Stimulated activated naive B cell treated with anti-CD40 and anti-IgM and Interleukin-4, amounts not matched to agents 10 μg/mL and 1 μg/mL and 100 μg/mL, for 72 hours (primary cell): ENCODE results near the gene PLOD1.
"Not testable (repeated sequence)": the region's sequence is repeated elsewhere in the genome, so short reads cannot be mapped to it uniquely, and the experiment has no call there.

Experiments
- ATAC-seq, 2 donors: fragments of 150-1000 bp; cut with Tn5 transposase; replicated peaks; 2 replicates each; pipeline ENCODE4 v1.10.0; 2021; ENCODE audit warnings: moderate library complexity in 1 of 2
- DNase-seq: peaks from one replicate; pipeline ENCODE4 v3.0.0; 2021
- H3K27ac Mint-ChIP-seq: one replicate; pipeline ENCODE4 v1.8.0; 2022; ENCODE audit warnings: mild to moderate bottlenecking, mixed read lengths
- H3K27me3 Mint-ChIP-seq, 2 donors: one replicate each; pipeline ENCODE4 v1.8.0; 2022; ENCODE audit warnings: mixed read lengths in 2 of 2
- H3K36me3 Mint-ChIP-seq, 2 donors: one replicate each; pipeline ENCODE4 v1.8.0; 2022; ENCODE audit warnings: mixed read lengths in 2 of 2, mild to moderate bottlenecking in 1 of 2
- H3K4me1 Mint-ChIP-seq, 2 donors: one replicate each; pipeline ENCODE4 v1.8.0; 2022; ENCODE audit warnings: mixed read lengths in 2 of 2, mild to moderate bottlenecking in 1 of 2
- H3K4me3 Mint-ChIP-seq, 2 donors: one replicate each; pipeline ENCODE4 v1.8.0; 2022; ENCODE audit warnings: mild to moderate bottlenecking in 2 of 2, mixed read lengths in 2 of 2, moderate library complexity in 1 of 2
- H3K9me3 Mint-ChIP-seq, 2 donors: one replicate each; pipeline ENCODE4 v1.8.0; 2022; ENCODE audit warnings: mixed read lengths in 2 of 2, mild to moderate bottlenecking in 1 of 2

The PLOD1 gene

GRCh38 chr1:11921022-11921421 is 13.5 kb upstream of the PLOD1 start:
- H3K36me3 Mint-ChIP-seq = peaks cover 41 to 48% of the 10 kb centered on the region in 2 donors
- H3K4me1 Mint-ChIP-seq = peaks cover 32 to 64% of the 10 kb centered on the region in 2 donors
- no peaks in the 10 kb centered on the region for H3K27me3 Mint-ChIP-seq
- no peak overlapping the region for H3K4me3 Mint-ChIP-seq
- peak overlapping the region; percentile 6 for H3K27ac Mint-ChIP-seq
- ATAC-seq = no peak
- DNase-seq = no peak
- no peaks in the 10 kb centered on the region for H3K9me3 Mint-ChIP-seq

DNA sequence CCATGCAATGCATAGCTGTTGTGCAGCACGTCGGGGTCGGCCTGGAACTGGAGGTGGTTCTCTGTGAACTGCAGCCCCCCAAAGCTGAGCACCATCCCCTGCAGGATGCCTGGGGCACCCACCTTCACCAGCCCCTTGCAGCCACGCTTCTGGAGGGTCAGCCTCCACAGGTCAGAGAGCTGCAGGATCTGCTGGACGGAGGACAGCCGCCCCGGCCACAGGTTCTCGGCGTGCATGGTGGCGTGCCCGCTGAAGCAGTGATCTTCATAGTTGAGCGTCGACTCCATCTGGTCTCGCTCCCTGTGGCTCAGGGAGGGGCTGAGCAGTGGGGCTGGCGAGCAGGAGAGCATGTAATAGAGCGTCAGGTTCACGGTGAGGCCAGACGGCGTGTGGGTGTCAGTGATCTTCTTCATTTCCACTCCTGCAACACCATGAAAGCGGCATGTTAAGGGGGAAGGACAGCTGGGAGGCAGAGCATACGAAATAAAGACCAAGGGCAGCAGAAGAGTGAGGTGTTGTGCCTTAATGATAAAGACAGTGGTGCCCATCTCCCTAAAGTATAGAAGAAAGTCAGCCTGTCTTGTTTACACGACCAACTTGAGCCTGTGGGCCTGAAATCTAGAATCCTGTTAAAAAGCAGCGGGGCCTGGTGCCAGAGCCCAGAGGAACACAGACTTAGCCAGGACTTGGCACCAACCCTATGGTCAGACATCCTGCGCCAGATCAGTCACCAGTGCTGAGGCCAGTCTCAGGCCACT is 11.3 kb upstream of the PLOD1 start:
- DNase-seq (no peak), ATAC-seq (no peak)
- Mint-ChIP-seq H3K27me3 (no peaks in the 10 kb centered on the region), H3K4me1 (peaks cover 33 to 65% of the 10 kb centered on the region in 2 donors), H3K9me3 (no peaks in the 10 kb centered on the region), H3K4me3 (peak overlapping the region; percentile 82 to 85), H3K36me3 (peaks cover 34 to 42% of the 10 kb centered on the region in 2 donors), H3K27ac (peak overlapping the region; percentile 51)

- peaks cover 33 to 63% of the 10 kb centered on the region in 2 donors for H3K4me1 Mint-ChIP-seq
These were observed 10.7 kb upstream of the PLOD1 start for GRCh38 chr1:11923827-11924113.

GRCh38 chr1:11924334-11925195 is 10.0 kb upstream of the PLOD1 start:
- no peak for DNase-seq
- peaks cover 30 to 35% of the 10 kb centered on the region in 2 donors for H3K36me3 Mint-ChIP-seq
- peaks cover 30 to 55% of the 10 kb centered on the region in 2 donors for H3K4me1 Mint-ChIP-seq
- peak overlapping the region; percentile 82 to 85 for H3K4me3 Mint-ChIP-seq
- no peaks in the 10 kb centered on the region for H3K9me3 Mint-ChIP-seq
- no peaks in the 10 kb centered on the region for H3K27me3 Mint-ChIP-seq
- peak overlapping the region; percentile 92 for H3K27ac Mint-ChIP-seq
- peak; percentile 43 to 50 for ATAC-seq

More at GRCh38 chr1:11923827-11924113, 10.7 kb upstream of the PLOD1 start:
- Mint-ChIP-seq H3K9me3 (no peaks in the 10 kb centered on the region), H3K36me3 (peaks cover 34 to 39% of the 10 kb centered on the region in 2 donors), H3K4me3 (peak overlapping the region; percentile 82 to 85), H3K27me3 (no peaks in the 10 kb centered on the region), H3K27ac (peak overlapping the region; percentile 51)
- no peak for ATAC-seq
- DNase-seq = no peak

- H3K9me3 Mint-ChIP-seq, H3K27me3 Mint-ChIP-seq, DNase-seq: not testable (repeated sequence)
- peaks cover 27 to 47% of the 10 kb centered on the region in 2 donors for H3K4me1 Mint-ChIP-seq
- peak overlapping the region; percentile 82 to 85 for H3K4me3 Mint-ChIP-seq
- peaks cover 25 to 30% of the 10 kb centered on the region in 2 donors for H3K36me3 Mint-ChIP-seq
- ATAC-seq = peak; percentile 74 to 78
- peak overlapping the region; percentile 92 for H3K27ac Mint-ChIP-seq
These were observed 9.2 kb upstream of the PLOD1 start for GRCh38 chr1:11925196-11925937.

DNA sequence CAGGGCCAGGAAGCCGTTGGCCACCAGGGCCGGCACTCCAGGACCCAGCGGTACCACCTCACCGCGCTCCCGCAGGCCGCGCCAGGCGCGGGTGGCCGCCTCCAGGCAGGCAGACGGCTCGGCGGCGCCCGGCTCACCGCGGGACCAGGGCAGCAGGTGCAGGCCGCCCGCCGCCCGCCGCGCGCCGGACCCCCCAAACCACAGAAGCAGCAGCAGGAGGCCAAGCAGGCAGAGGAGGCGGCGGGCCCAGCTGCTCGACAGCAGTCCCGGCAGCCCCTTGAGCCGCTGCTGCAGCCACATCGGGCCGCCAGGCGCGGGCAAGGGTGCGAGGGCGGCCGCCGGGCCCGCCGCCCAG is 8.6 kb upstream of the PLOD1 start:
- Mint-ChIP-seq H3K9me3 (no peaks in the 10 kb centered on the region), H3K27ac (no peak overlapping the region), H3K36me3 (peaks cover 25 to 26% of the 10 kb centered on the region in 2 donors), H3K4me1 (peaks cover 27 to 42% of the 10 kb centered on the region in 2 donors), H3K4me3 (peak overlapping the region in 1 of 2 donors; percentile 82), H3K27me3 (no peaks in the 10 kb centered on the region)
- DNase-seq = peak; percentile 33
- peak; percentile 14 to 25 for ATAC-seq

DNA sequence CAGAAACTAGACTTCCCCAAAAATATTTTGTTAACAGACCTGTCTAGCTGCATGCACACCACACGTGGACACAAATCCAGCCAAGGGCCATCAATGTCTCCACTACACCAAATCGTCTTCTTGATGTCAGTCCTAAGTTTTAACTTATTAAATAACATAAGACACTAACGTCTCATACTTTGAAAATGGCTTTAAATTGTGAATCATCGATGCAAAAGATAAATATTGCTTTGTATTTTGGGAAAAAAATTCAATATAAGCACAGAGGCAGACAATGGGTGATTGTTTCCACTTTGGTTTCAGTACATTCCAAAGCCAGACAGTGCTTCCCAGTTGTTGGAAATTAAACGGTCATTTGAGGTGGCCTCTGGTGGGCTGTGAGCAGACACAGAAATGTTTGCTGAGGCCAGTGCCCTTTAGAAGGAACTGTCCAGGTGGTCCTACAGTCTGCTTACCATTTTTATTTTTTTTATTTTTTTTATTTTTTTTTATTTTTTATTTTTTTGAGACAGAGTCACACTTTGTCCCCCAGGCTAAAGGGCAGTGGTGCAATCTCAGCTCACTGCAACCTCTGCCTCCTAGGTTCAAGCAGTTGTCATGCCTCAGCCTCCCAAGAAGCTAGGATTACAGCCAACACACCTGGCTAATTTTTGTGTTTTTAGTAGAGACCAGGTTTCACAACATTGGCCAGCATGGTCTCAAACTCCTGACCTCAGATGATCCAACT is 6.5 kb upstream of the PLOD1 start:
- Mint-ChIP-seq H3K27ac (no peak overlapping the region), H3K4me3 (no peak overlapping the region), H3K4me1 (peaks cover 23 to 30% of the 10 kb centered on the region in 2 donors), H3K27me3 (no peaks in the 10 kb centered on the region), H3K36me3 (peaks cover 18 to 21% of the 10 kb centered on the region in 2 donors), H3K9me3 (no peaks in the 10 kb centered on the region)
- ATAC-seq = no peak
- no peak for DNase-seq

- Mint-ChIP-seq H3K4me1 (peaks cover 7 to 18% of the 10 kb centered on the region in 2 donors), H3K27me3 (no peaks in the 10 kb centered on the region), H3K9me3 (no peaks in the 10 kb centered on the region), H3K36me3 (peaks cover 4 to 5% of the 10 kb centered on the region in 2 donors), H3K4me3 (no peak overlapping the region), H3K27ac (no peak overlapping the region)
- no peak for DNase-seq
- ATAC-seq = no peak
These were observed 4.7 kb upstream of the PLOD1 start for GRCh38 chr1:11929849-11930248.

- H3K9me3 Mint-ChIP-seq = no peaks in the 10 kb centered on the region
- H3K27me3 Mint-ChIP-seq = no peaks in the 10 kb centered on the region
- no peak for DNase-seq
- ATAC-seq = no peak
- H3K4me3 Mint-ChIP-seq = no peak overlapping the region
- no peak overlapping the region for H3K27ac Mint-ChIP-seq
- H3K36me3 Mint-ChIP-seq = no peaks in the 10 kb centered on the region
- peaks cover 4 to 14% of the 10 kb centered on the region in 2 donors for H3K4me1 Mint-ChIP-seq
These were observed 3.7 kb upstream of the PLOD1 start for GRCh38 chr1:11930571-11931445.

GRCh38 chr1:11931845-11932244 is 2.7 kb upstream of the PLOD1 start:
- Mint-ChIP-seq H3K36me3 (peaks cover 0 to 2% of the 10 kb centered on the region in 2 donors), H3K4me3 (no peak overlapping the region), H3K9me3 (no peaks in the 10 kb centered on the region), H3K4me1 (peaks cover 3 to 9% of the 10 kb centered on the region in 2 donors), H3K27ac (no peak overlapping the region), H3K27me3 (no peaks in the 10 kb centered on the region)
- ATAC-seq (no peak), DNase-seq (no peak)

GRCh38 chr1:11935057-11935412 is 518 bp downstream of the PLOD1 start:
- Mint-ChIP-seq H3K9me3 (no peaks in the 10 kb centered on the region), H3K36me3 (peaks cover 12 to 16% of the 10 kb centered on the region in 2 donors), H3K27me3 (no peaks in the 10 kb centered on the region), H3K4me1 (peaks cover 1 to 12% of the 10 kb centered on the region in 2 donors), H3K4me3 (peak overlapping the region; percentile 85 to 89), H3K27ac (peak overlapping the region; percentile 67)
- no peak for ATAC-seq
- no peak for DNase-seq

- Mint-ChIP-seq H3K4me3 (peak overlapping the region in 1 of 2 donors; percentile 25), H3K36me3 (peaks cover 12 to 16% of the 10 kb centered on the region in 2 donors), H3K4me1 (peaks cover 1 to 12% of the 10 kb centered on the region in 2 donors)
- not testable (repeated sequence) for H3K27me3 Mint-ChIP-seq, H3K9me3 Mint-ChIP-seq, H3K27ac Mint-ChIP-seq, DNase-seq, ATAC-seq
These were observed 1.2 kb downstream of the PLOD1 start for GRCh38 chr1:11935733-11936132.
